D721Med (cell line): ENCODE data around the gene SLC25A48.

ENCODE experiments used
- DNase-seq: peaks from one replicate; pipeline ENCODE4 v3.0.0; 2011; ENCODE audit warnings: low spot score; ENCODE audit not compliant: insufficient read length
- FAIRE-seq: peaks from 2 replicates; lab custom pipeline; 2011; peaks lifted over from hg19 to GRCh38; lab: Jason Lieb, UNC
- CTCF ChIP-seq: IDR thresholded peaks from 2 replicates; pipeline ENCODE4 v1.5.1; 2012; ENCODE audit warnings: mild to moderate bottlenecking, control low read depth; ENCODE audit not compliant: insufficient read depth; ENCODE audit errors: missing control alignments

The SLC25A48 gene

GRCh38 chr5:135834639-135835529, at the start of gene SLC25A48:
SLC25A48 (plus strand) TSS chr5:135834663; CDS start chr5:135834848, 185 bp downstream.
- FAIRE-seq = no peak

GRCh38 chr5:135800656-135801055, 33.8 kb upstream of the SLC25A48 start:
- DNase-seq = no peak
- FAIRE-seq = no peak
- TF ChIP-seq CTCF = no peak

More at GRCh38 chr5:135834639-135835529, at the start of gene SLC25A48:
- no peak for TF ChIP-seq CTCF
- DNase-seq = no peak

GRCh38 chr5:135810188-135810943, 24.1 kb upstream of the SLC25A48 start:
- FAIRE-seq (no peak), DNase-seq (no peak)
- no peak for TF ChIP-seq CTCF

GRCh38 chr5:135811007-135811406, 23.5 kb upstream of the SLC25A48 start:
- no peak for FAIRE-seq
- DNase-seq = no peak
- TF ChIP-seq CTCF = no peak

- no peak for DNase-seq
- FAIRE-seq = no peak
- TF ChIP-seq CTCF = no peak
Observed at GRCh38 chr5:135813758-135814157, 20.7 kb upstream of the SLC25A48 start.

GRCh38 chr5:135814316-135814715, 20.1 kb upstream of the SLC25A48 start:
- FAIRE-seq = no peak
- DNase-seq = no peak
- no peak for TF ChIP-seq CTCF
